ENCODE measurements around the gene RNU1-4. TPM values are rescaled to one million over a fixed set of nuclear protein-coding genes. Genes with fewer than 3 reads are reported as not detected.
"Not testable (repeated sequence)": the region's sequence is repeated elsewhere in the genome, so short reads cannot be mapped to it uniquely, and the experiment has no call there.

The RNU1-4 gene
- total RNA-seq, 1 donor from 2014 or later: 3,598 TPM

- not testable (repeated sequence) for H3K27ac Mint-ChIP-seq (ENCODE audit: unreplicated experiment); H3K36me3 Mint-ChIP-seq (ENCODE audit: unreplicated experiment); H3K4me1 Mint-ChIP-seq (ENCODE audit: low read depth, unreplicated experiment); DNase-seq; H3K9me3 Mint-ChIP-seq (ENCODE audit: unreplicated experiment); H3K27me3 Mint-ChIP-seq (ENCODE audit: unreplicated experiment); H3K4me3 Mint-ChIP-seq (ENCODE audit: unreplicated experiment)
These were observed 17.3 kb downstream of the RNU1-4 start for GRCh38 chr1:16757574-16757973.

GRCh38 chr1:16758060-16758459 is 17.7 kb downstream of the RNU1-4 start:
- not testable (repeated sequence) for H3K9me3 Mint-ChIP-seq (ENCODE audit: unreplicated experiment); DNase-seq; H3K27me3 Mint-ChIP-seq (ENCODE audit: unreplicated experiment); H3K27ac Mint-ChIP-seq (ENCODE audit: unreplicated experiment); H3K36me3 Mint-ChIP-seq (ENCODE audit: unreplicated experiment); H3K4me3 Mint-ChIP-seq (ENCODE audit: unreplicated experiment); H3K4me1 Mint-ChIP-seq (ENCODE audit: low read depth, unreplicated experiment)

- not testable (repeated sequence) for H3K27ac Mint-ChIP-seq (ENCODE audit: unreplicated experiment); H3K9me3 Mint-ChIP-seq (ENCODE audit: unreplicated experiment); DNase-seq; H3K4me1 Mint-ChIP-seq (ENCODE audit: low read depth, unreplicated experiment); H3K4me3 Mint-ChIP-seq (ENCODE audit: unreplicated experiment); H3K36me3 Mint-ChIP-seq (ENCODE audit: unreplicated experiment); H3K27me3 Mint-ChIP-seq (ENCODE audit: unreplicated experiment)
These were observed 18.8 kb downstream of the RNU1-4 start for GRCh38 chr1:16759041-16759493.

- not testable (repeated sequence) for H3K36me3 Mint-ChIP-seq (ENCODE audit: unreplicated experiment); DNase-seq; H3K4me3 Mint-ChIP-seq (ENCODE audit: unreplicated experiment); H3K9me3 Mint-ChIP-seq (ENCODE audit: unreplicated experiment); H3K4me1 Mint-ChIP-seq (ENCODE audit: low read depth, unreplicated experiment); H3K27me3 Mint-ChIP-seq (ENCODE audit: unreplicated experiment); H3K27ac Mint-ChIP-seq (ENCODE audit: unreplicated experiment)
These were observed 19.5 kb downstream of the RNU1-4 start for GRCh38 chr1:16759650-16760455.

- not testable (repeated sequence) for DNase-seq; H3K36me3 Mint-ChIP-seq (ENCODE audit: unreplicated experiment); H3K4me1 Mint-ChIP-seq (ENCODE audit: low read depth, unreplicated experiment); H3K27me3 Mint-ChIP-seq (ENCODE audit: unreplicated experiment); H3K4me3 Mint-ChIP-seq (ENCODE audit: unreplicated experiment); H3K9me3 Mint-ChIP-seq (ENCODE audit: unreplicated experiment); H3K27ac Mint-ChIP-seq (ENCODE audit: unreplicated experiment)
These were observed 20.1 kb downstream of the RNU1-4 start for GRCh38 chr1:16760456-16760765.

- H3K36me3 Mint-ChIP-seq (ENCODE audit: unreplicated experiment); DNase-seq; H3K9me3 Mint-ChIP-seq (ENCODE audit: unreplicated experiment); H3K27ac Mint-ChIP-seq (ENCODE audit: unreplicated experiment); H3K4me1 Mint-ChIP-seq (ENCODE audit: low read depth, unreplicated experiment); H3K4me3 Mint-ChIP-seq (ENCODE audit: unreplicated experiment); H3K27me3 Mint-ChIP-seq (ENCODE audit: unreplicated experiment): not testable (repeated sequence)
These were observed 20.5 kb downstream of the RNU1-4 start for GRCh38 chr1:16760801-16761200.

- not testable (repeated sequence) for H3K9me3 Mint-ChIP-seq (ENCODE audit: unreplicated experiment); H3K27me3 Mint-ChIP-seq (ENCODE audit: unreplicated experiment); H3K36me3 Mint-ChIP-seq (ENCODE audit: unreplicated experiment); DNase-seq; H3K4me3 Mint-ChIP-seq (ENCODE audit: unreplicated experiment); H3K27ac Mint-ChIP-seq (ENCODE audit: unreplicated experiment); H3K4me1 Mint-ChIP-seq (ENCODE audit: low read depth, unreplicated experiment)
These were observed 24.0 kb downstream of the RNU1-4 start for GRCh38 chr1:16764248-16764819.

- H3K27me3 Mint-ChIP-seq (ENCODE audit: unreplicated experiment); H3K4me1 Mint-ChIP-seq (ENCODE audit: low read depth, unreplicated experiment); H3K4me3 Mint-ChIP-seq (ENCODE audit: unreplicated experiment); H3K36me3 Mint-ChIP-seq (ENCODE audit: unreplicated experiment); DNase-seq; H3K27ac Mint-ChIP-seq (ENCODE audit: unreplicated experiment); H3K9me3 Mint-ChIP-seq (ENCODE audit: unreplicated experiment): not testable (repeated sequence)
These were observed 24.7 kb downstream of the RNU1-4 start for GRCh38 chr1:16764820-16765655.

- H3K27me3 Mint-ChIP-seq (ENCODE audit: unreplicated experiment); H3K4me3 Mint-ChIP-seq (ENCODE audit: unreplicated experiment); H3K27ac Mint-ChIP-seq (ENCODE audit: unreplicated experiment); H3K36me3 Mint-ChIP-seq (ENCODE audit: unreplicated experiment); DNase-seq; H3K9me3 Mint-ChIP-seq (ENCODE audit: unreplicated experiment); H3K4me1 Mint-ChIP-seq (ENCODE audit: low read depth, unreplicated experiment): not testable (repeated sequence)
These were observed 25.7 kb downstream of the RNU1-4 start for GRCh38 chr1:16765731-16766605.

- DNase-seq; H3K27ac Mint-ChIP-seq (ENCODE audit: unreplicated experiment); H3K9me3 Mint-ChIP-seq (ENCODE audit: unreplicated experiment): not testable (repeated sequence)
These were observed 26.5 kb downstream of the RNU1-4 start for GRCh38 chr1:16766689-16767256.

GRCh38 chr1:16770139-16770759 is 29.9 kb downstream of the RNU1-4 start:
- H3K4me1 Mint-ChIP-seq (ENCODE audit: low read depth, unreplicated experiment); H3K4me3 Mint-ChIP-seq (ENCODE audit: unreplicated experiment); DNase-seq; H3K27ac Mint-ChIP-seq (ENCODE audit: unreplicated experiment); H3K9me3 Mint-ChIP-seq (ENCODE audit: unreplicated experiment); H3K36me3 Mint-ChIP-seq (ENCODE audit: unreplicated experiment); H3K27me3 Mint-ChIP-seq (ENCODE audit: unreplicated experiment): not testable (repeated sequence)

More at GRCh38 chr1:16766689-16767256, 26.5 kb downstream of the RNU1-4 start:
- not testable (repeated sequence) for H3K4me3 Mint-ChIP-seq (ENCODE audit: unreplicated experiment); H3K27me3 Mint-ChIP-seq (ENCODE audit: unreplicated experiment); H3K36me3 Mint-ChIP-seq (ENCODE audit: unreplicated experiment); H3K4me1 Mint-ChIP-seq (ENCODE audit: low read depth, unreplicated experiment)

Data from glutamatergic neuron (in vitro differentiated cells).